Endothelial cell of umbilical vein (primary cell): Measurements from ENCODE around the gene FAM98B. TPM values are rescaled to one million over a fixed set of nuclear protein-coding genes. Genes with fewer than 3 reads are reported as not detected.

Experiments used
- BruUV-seq: library from RNA; stranded (reverse); fragments of 400-500 nt; replicated peaks from 2 replicates; lab custom pipeline; 2021; lab: Mats Ljungman, UMichigan
- CTCF ChIA-PET: fragments of 300-600, 350-600 bp; sonication (Branson Sonifier 250); formaldehyde crosslinking; loops from one replicate; lab custom pipeline; 2021; ENCODE audit warnings: antibody characterized with exemption, inconsistent platforms; lab: Charles Lee
- POLR2A ChIA-PET: fragments of 300-600, 350-600 bp; sonication (Branson Sonifier 250); formaldehyde crosslinking; loops from one replicate; lab custom pipeline; 2021; ENCODE audit warnings: antibody characterized with exemption, inconsistent platforms; lab: Charles Lee
- DNase-seq: peaks from one replicate; pipeline ENCODE4 v3.0.0-alpha.2; 2011; ENCODE audit warnings: low read depth, low spot score
- FAIRE-seq: peaks from 2 replicates; lab custom pipeline; 2011; peaks lifted over from hg19 to GRCh38; lab: Jason Lieb, UNC
- H2AFZ ChIP-seq: 2 replicates; pipeline ENCODE4 v1.6.0; 2012; ENCODE audit warnings: low read depth, low read length, control low read depth, inconsistent platforms
- H3K27ac ChIP-seq: 2 replicates; pipeline ENCODE4 v1.5.1; 2011; ENCODE audit warnings: low read depth, mild to moderate bottlenecking, control low read depth, low read length, moderate library complexity; ENCODE audit not compliant: insufficient read depth
- H3K27me3 ChIP-seq, 2 experiments: 2 replicates each; pipeline versions ENCODE4 v1.6.0 to v1.6.1; 2011; ENCODE audit warnings: low read length in 2 of 2, mixed read lengths in 1 of 2; ENCODE audit not compliant: control insufficient read depth in 2 of 2, insufficient read depth in 2 of 2
- H3K36me3 ChIP-seq, 2 experiments: 2 replicates in 1 of 2; 3 replicates in 1 of 2; pipeline ENCODE4 v1.5.1; 2011; ENCODE audit warnings: low read length in 2 of 2, mild to moderate bottlenecking in 1 of 2, moderate library complexity in 1 of 2; ENCODE audit not compliant: control insufficient read depth in 2 of 2, insufficient read depth in 2 of 2; ENCODE audit errors: extremely low read depth in 1 of 2
- H3K4me1 ChIP-seq: 3 replicates; pipeline ENCODE4 v1.5.1; 2011; ENCODE audit warnings: mild to moderate bottlenecking, low read length; ENCODE audit not compliant: control insufficient read depth, insufficient read depth; ENCODE audit errors: extremely low read depth
- H3K4me2 ChIP-seq: 2 replicates; pipeline ENCODE4 v1.6.1; 2011; ENCODE audit warnings: low read length, control low read depth, mixed read lengths; ENCODE audit not compliant: insufficient read depth
- H3K4me3 ChIP-seq, 3 experiments: fragments of 200-600 bp in 1 of 3; sonication (generic), shearing (Covaris generic) in 1 of 3; replicated peaks in 1 of 3; 2 replicates each; pipeline ENCODE4 v1.5.1; 2011 to 2016; ENCODE audit warnings: control low read depth in 3 of 3, low read length in 3 of 3, mild to moderate bottlenecking in 2 of 3, inconsistent platforms in 1 of 3, low read depth in 1 of 3, moderate library complexity in 1 of 3; ENCODE audit not compliant: insufficient read depth in 1 of 3
- H3K79me2 ChIP-seq: 2 replicates; pipeline ENCODE4 v1.6.0; 2012; ENCODE audit warnings: low read length, inconsistent platforms; ENCODE audit not compliant: control insufficient read depth, insufficient read depth
- H3K9ac ChIP-seq: replicated peaks from 2 replicates; pipeline ENCODE3; 2011; ENCODE audit warnings: low read length, control low read depth; ENCODE audit not compliant: insufficient read depth; ENCODE audit errors: extremely low read depth
- H3K9me1 ChIP-seq: replicated peaks from 3 replicates; pipeline ENCODE4 v1.6.0; 2011; ENCODE audit warnings: mild to moderate bottlenecking, low read length; ENCODE audit not compliant: control insufficient read depth, insufficient read depth; ENCODE audit errors: extremely low read depth
- H3K9me3 ChIP-seq: replicated peaks from 2 replicates; pipeline ENCODE4 v1.5.1; 2012; ENCODE audit warnings: low read length, inconsistent platforms; ENCODE audit not compliant: control insufficient read depth, insufficient read depth
- H4K20me1 ChIP-seq: replicated peaks from 2 replicates; pipeline ENCODE3; 2011; ENCODE audit warnings: mild to moderate bottlenecking, low read length; ENCODE audit not compliant: control insufficient read depth, insufficient read depth; ENCODE audit errors: extremely low read depth
- CTCF ChIP-seq, 2 donors: IDR thresholded peaks; 1 replicate in 1 of 2; 2 replicates in 1 of 2; pipeline ENCODE4 v1.5.1; 2011; ENCODE audit warnings: low read length in 2 of 2, mild to moderate bottlenecking in 2 of 2, moderate library complexity in 2 of 2, control low read depth in 1 of 2, inconsistent platforms in 1 of 2, low read depth in 1 of 2; ENCODE audit not compliant: insufficient read depth in 1 of 2; ENCODE audit errors: extremely low read depth in 1 of 2
- EZH2 ChIP-seq: IDR thresholded peaks from 2 replicates; pipeline ENCODE4 v1.6.1; 2012; ENCODE audit warnings: borderline replicate concordance, low read depth, mild to moderate bottlenecking, moderate library complexity, low read length, inconsistent platforms; ENCODE audit not compliant: severe bottlenecking
- FOS ChIP-seq: IDR thresholded peaks from 2 replicates; pipeline ENCODE4 v1.6.1; 2011; ENCODE audit warnings: mild to moderate bottlenecking, low read length, moderate library complexity, borderline replicate concordance; ENCODE audit not compliant: insufficient read depth
- GATA2 ChIP-seq: IDR thresholded peaks from 2 replicates; pipeline ENCODE4 v1.7.0; 2011; ENCODE audit warnings: low read depth, mild to moderate bottlenecking, moderate library complexity, mixed read lengths, low read length; ENCODE audit not compliant: insufficient read length, insufficient read depth
- JUN ChIP-seq: IDR thresholded peaks from 2 replicates; pipeline ENCODE4 v1.6.1; 2011; ENCODE audit warnings: borderline replicate concordance, low read depth; ENCODE audit not compliant: insufficient read length, insufficient read depth
- MAX ChIP-seq: IDR thresholded peaks from 2 replicates; pipeline ENCODE4 v1.6.1; 2011; ENCODE audit not compliant: insufficient read depth, insufficient read length
- MYC ChIP-seq: IDR thresholded peaks from one replicate; pipeline ENCODE4 v1.6.1; 2011; ENCODE audit warnings: mild to moderate bottlenecking, low read depth, low read length
- POLR2A ChIP-seq: IDR thresholded peaks from 2 replicates; pipeline ENCODE4 v1.6.1; 2012; ENCODE audit warnings: low read depth, mild to moderate bottlenecking, control low read depth, low read length
- POLR2AphosphoS5 ChIP-seq: IDR thresholded peaks from 2 replicates; pipeline ENCODE4 v1.6.1; 2012; ENCODE audit warnings: low read depth, mild to moderate bottlenecking, control low read depth, low read length, moderate library complexity; ENCODE audit not compliant: insufficient read depth
- dilution Hi-C: fragments of 300-500 bp; cut with MboI; formaldehyde crosslinking; loops from one replicate; pipeline ENCODE4 v1.15.0; 2019; ENCODE audit warnings: low sequenced_read_pairs; ENCODE audit not compliant: extremely low pct_ligation_motif_present
- intact Hi-C: fragments of 100-400 bp; cut with micrococcal nuclease; formaldehyde crosslinking; loops from one replicate; pipeline ENCODE4 v1.10.0; 2022
- polyA plus RNA-seq, 4 experiments: library from polyadenylated mRNA; depleted of rRNA in 3 of 4; stranded (reverse) in 3 of 4; unstranded in 1 of 4; fragments of >200 nt; gene quantifications; 2 replicates each; pipeline versions ENCODE4 v1.2.1 to v1.2.3, GENCODE V29; 2011 to 2012; ENCODE audit warnings: missing spikeins in 1 of 4
- total RNA-seq: library from RNA; stranded (reverse); gene quantifications from 2 replicates; pipeline ENCODE4 v1.2.3, GENCODE V29; 2021

The FAM98B gene
- total and polyA plus RNA-seq, 2 donors (not counting 3 experiments of a cell fraction or from before 2014, with no cell fraction given): 4.2 to 22.3 TPM

GRCh38 chr15:38503496-38503895 is 49.6 kb downstream of the FAM98B start:
- Histone ChIP-seq H3K27ac (no peak overlapping the region), H2AFZ (no peak overlapping the region), H3K4me3 (no peak overlapping the region), H4K20me1 (no peaks in the 10 kb centered on the region), H3K36me3 (no peaks in the 10 kb centered on the region), H3K79me2 (no peaks in the 10 kb centered on the region), H3K4me1 (no peaks in the 10 kb centered on the region), H3K9me3 (no peaks in the 10 kb centered on the region), H3K27me3 (no peaks in the 10 kb centered on the region), H3K4me2 (no peak overlapping the region), H3K9me1 (no peaks in the 10 kb centered on the region), H3K9ac (no peak overlapping the region)
- POLR2A ChIA-PET: no interaction called here
- TF ChIP-seq POLR2AphosphoS5 (no peak), POLR2A (no peak), MYC (no peak), FOS (no peak), MAX (no peak), EZH2 (no peak), CTCF (IDR thresholded peaks at IDR 0.05; ENCODE audit: extremely low read depth in 1 of 2, insufficient read depth in 1 of 2, low read depth in 1 of 2, low read length in 2 of 2) (no peak), JUN (no peak), GATA2 (no peak)
- FAIRE-seq: no peak
- no peak for DNase-seq
- dilution Hi-C loops: no loop called here
- no TSS peak for BruUV-seq
- CTCF ChIA-PET: interaction anchor here (0.7 to 1.6 kb wide), 6 partner anchors 13 to 63 kb away, joined by 3 to 7 read pairs (median 4); no protein-coding TSS in a partner anchor
- intact Hi-C loops: no loop called here
